HPDE6-E6E7 (cell line): ENCODE data around the gene DCTN3.

Source experiments
- DNase-seq: peaks from one replicate; pipeline ENCODE4 v3.0.0; 2011; ENCODE audit warnings: missing footprints; ENCODE audit errors: extremely low spot score

DCTN3 gene

DNA sequence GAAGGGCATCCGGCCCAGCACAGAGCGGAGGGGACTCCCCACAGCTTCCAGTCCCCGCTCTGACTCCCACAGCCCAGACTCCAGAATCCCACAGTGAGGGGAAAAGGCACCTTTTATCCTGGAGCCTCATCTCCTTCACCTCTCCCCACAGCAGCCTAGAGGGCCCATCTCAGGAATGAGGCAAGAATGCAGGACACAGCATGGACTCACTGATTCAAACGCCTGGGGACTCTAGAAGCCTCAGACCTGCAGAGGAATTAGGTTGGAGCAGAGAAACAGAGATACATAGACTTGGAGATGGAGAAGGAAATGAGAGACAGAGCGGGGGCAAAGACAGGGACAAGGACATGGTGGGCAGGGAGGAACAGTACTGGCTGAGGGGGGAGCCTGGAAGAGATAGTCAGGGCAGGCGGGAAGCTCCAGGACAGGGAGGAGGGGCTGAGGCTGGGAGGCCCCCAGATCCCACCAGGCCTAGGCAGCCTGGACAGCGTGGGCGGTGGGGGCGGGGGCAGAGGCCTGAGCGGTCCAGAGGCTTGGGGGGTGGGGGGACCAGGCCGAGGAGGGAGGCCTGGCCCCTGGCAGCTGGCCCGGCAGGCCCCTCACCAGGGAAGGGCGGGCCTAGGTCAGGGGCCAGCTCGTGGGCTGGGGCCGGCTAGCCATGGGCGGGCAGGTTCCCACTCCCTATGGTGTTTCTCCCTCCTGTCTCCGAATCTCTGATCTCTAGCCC, 46.5 kb downstream of the DCTN3 start:
- no peak for DNase-seq

DNA sequence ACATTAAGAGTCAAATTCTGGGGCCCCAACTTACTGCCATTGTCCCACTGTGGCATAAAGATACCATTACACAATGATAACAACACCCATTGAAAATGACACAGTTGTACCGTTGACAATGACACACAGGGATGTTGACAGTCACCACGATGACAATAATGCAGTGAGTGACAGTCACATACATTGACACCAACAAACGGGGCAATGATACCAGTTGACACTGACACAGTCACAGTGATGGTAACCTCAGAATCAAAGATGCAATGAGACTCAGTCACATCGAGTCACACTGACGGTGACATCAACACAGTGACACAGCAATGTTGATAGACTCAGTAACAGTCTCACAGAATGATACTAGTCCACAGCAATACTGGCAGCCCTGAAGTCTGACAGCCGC, 47.7 kb downstream of the DCTN3 start:
- no peak for DNase-seq

DNA sequence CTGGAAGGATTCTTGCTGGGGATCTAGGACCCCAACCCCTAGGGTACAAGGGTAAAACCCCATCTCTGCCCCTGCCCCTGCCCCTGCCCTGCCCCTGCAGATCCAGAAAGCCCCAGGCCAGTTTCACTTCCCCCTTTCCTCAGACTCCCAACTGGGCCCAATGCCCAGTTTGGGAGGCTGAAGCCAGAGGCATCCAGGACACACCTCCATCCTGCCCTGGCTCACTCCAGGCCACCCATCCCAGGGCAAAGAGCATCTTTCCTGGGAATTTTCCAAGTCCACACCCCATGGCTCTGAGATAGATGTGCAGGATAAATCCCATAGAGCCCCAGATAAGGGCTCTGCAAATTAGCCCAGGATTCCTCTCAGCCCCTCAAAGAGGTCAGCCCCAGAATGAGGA, 48.2 kb downstream of the DCTN3 start:
- no peak for DNase-seq

DNA sequence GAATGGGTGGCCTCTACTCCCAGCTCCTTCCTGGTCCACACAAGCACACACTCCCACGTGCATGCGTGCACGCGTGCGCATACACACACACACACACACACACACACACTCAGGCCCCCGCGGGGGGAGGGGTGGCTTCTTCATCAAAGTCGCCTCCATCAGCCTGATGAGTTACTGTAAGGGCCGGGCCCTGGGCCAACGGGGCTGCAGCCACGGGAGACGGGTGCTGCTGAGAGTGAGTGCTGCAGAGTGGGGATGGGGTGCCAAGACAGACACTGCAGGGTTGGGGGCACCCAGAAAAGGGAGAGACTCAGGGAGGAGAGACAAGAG, 48.8 kb downstream of the DCTN3 start:
- no peak for DNase-seq

DNA sequence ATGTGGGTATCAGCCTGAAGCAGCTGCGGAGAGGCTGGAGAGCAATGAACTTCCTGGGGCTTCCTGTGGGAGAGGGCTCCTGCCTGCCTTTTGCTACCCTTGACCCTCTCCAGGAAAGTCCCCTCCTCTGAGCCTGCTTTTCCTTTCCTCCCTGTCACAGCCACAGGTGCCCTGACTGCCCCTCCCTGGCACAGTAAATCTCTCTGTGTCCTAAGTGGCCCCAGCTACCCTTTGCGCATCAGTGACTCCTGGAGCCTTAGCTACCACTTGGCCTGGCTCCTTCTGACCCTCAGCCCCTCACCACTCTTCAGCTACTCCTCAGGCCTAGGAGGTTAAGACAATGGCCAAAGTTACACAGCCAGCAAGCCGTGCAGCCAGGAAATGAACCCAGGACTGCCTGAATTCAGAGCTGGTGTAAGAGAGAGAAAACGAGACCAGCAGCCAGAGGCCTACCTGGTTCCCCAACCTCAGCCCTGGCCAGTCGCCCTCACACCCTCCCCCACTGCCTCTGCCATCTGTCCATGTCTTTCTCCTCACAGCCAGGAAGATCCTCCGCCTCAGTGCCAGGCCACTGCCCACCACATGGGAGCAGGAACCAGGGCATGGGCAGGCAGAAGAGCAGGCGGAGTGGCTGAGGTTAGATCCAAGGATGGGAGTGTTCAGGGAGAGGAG, 49.4 kb downstream of the DCTN3 start:
- no peak for DNase-seq

DNA sequence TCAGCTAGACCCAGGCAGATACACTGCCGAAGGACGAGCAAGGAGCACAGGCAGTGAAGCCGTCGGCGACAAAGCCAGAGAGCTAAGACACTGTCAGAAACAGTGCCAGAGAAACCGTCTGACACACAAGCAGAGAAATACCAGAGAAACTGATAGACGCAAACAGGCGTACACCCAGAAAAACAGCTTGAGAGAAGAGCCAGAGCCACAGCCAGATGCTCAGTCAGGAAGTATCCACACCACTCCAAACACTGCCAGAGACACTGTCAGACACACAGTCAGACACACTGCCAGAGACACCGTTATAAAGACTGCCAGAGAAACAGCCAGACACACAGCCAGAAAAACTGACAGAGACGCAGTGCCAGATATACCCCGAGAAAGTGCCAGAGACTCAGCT, 49.9 kb downstream of the DCTN3 start:
- DNase-seq, result no peak

DNA sequence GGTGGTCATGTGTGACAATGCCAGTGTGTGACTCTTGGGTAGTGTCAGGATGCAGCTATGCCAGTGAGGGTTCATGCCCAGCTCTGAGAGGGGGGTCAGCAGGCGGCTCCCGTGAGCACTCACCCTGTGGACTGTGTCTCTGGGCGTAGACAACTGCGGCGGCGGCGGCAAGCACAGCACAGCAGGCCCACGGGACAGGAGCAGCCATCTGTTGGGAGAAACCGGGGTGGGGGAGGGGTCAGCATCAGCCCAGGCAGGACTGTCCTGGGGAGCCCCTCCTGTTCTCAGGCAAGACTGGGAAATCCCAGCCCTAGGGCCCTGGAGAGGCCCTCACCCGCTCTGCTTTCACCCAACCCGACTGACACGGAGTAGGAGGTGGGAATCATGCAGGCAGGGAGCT, 51.5 kb downstream of the DCTN3 start:
- no peak for DNase-seq

DNA sequence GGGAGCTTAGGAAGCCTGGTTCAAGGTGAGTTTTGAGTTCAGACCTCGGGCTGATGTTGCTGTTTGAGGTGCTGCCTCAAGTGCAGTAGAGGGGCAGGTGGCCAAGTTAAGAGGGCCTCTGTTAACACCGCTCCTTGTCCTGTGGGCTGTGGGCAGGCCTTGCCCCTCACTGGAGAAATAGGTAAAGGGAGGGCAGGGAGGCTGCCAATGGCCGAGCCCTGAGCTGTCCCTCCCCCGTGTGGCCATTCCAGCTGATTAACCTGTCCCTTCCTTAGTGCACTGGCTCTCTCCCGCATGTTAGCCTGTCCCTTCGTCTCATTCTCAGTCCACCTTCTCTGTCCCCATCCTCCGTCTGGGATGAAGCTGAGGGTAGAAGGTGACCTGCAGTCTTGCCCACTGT, 52.2 kb downstream of the DCTN3 start:
- DNase-seq, result no peak

DNA sequence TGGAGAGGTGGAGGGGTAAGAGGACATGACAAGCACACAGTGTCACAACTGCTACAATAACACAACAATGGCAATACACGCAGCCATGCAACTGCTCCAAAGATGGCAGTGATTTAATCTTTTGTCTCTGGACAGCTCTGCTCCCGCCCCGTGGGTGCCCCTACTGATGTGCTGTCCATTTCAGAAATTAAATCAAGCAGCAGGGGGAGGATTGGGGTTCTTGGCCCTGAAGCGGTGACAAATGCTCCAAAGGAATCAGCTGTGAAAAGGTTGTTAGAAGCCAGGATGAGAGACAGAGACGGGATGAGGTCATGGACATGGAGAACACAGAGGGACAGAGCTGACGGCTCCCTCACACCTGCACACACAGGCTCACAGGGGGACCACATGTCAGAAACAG, 53.3 kb downstream of the DCTN3 start:
- no peak for DNase-seq

DNA sequence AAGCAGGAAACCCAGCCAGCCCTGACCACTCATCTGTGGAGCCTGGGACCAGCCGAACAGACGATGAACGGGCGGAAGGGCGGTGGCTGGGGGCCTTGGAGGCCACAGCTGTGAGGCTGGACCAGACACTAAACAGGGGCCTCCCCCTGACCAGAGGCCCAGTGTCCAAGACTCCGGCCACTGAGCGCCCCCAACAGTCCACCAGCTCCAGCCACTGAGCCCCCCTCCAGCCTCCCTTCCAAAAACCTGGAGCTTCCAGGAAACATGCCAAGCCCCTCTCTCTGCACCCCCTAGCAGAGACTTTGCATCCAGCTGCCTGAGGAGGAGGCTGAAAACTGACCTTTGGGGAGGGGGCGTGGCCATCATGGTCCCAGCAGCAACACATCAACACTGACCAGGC, 54.0 kb downstream of the DCTN3 start:
- DNase-seq, result no peak

DNA sequence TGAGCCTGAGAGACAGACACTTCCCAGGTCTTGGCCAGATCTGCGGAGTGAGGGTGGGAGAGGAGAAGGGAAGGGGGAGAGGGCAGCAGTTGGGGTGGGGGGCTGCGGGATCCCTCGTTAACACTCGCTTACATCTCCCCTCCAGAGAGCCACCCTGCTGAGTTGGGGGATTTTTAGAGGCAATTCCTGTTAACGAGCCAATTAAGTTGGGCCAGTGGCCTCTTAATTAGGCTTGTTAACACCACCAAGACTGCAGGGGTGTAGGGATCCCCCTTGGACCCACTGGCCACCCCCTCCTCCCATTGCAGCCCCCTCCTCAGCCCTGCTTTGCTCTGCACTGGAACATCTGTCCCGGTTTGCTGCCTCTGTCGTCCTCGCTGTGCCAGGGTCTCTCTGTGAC, 54.4 kb downstream of the DCTN3 start:
- no peak for DNase-seq

DNA sequence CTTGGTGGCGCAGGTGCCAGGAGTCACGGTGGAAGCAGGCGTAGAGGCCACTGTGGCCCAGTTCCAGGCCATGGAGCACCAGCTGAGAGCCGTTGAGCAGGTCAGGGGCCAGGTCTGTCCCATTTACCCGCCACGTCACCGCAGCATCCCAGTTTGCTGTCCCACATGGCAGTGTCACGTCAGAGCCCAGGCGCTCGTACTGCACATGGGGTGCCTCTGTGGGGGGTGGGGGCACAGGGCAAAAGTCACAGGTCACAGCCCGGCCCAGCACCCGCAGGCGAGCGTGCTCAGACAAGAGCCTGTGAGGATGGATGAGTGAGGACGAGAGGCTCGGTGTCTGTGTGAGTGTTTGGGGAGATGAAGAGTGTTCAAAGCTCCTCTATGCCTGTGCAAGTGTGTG, 55.7 kb downstream of the DCTN3 start:
- DNase-seq, result no peak
